Measurements from ENCODE around the gene RHOU.
"Not testable (repeated sequence)": the region's sequence is repeated elsewhere in the genome, so short reads cannot be mapped to it uniquely, and the experiment has no call there.

The RHOU gene

GRCh38 chr1:228772516-228773212 lies 37.4 kb downstream of the RHOU start:
- no CpG with 5 or more reads among the region's 4 CpGs for WGBS (ENCODE audit: insufficient coverage, insufficient read length)
- H3K27ac ChIP-seq (ENCODE audit: low read length): no peak overlapping the region
- no peaks in the 10 kb centered on the region for H3K36me3 ChIP-seq (ENCODE audit: control insufficient read depth, insufficient read depth, low read length)
- H3K4me3 ChIP-seq (ENCODE audit: low read length): no peak overlapping the region
- H3K4me1 ChIP-seq (ENCODE audit: control insufficient read depth, insufficient read depth, low read length): no peaks in the 10 kb centered on the region
- DNase-seq (ENCODE audit: low read depth, low spot score): no peak
- no peaks in the 10 kb centered on the region for H3K27me3 ChIP-seq (ENCODE audit: control insufficient read depth, insufficient read depth, low read length)
- H3K9me3 ChIP-seq (ENCODE audit: control insufficient read depth, insufficient read depth, low read length): no peaks in the 10 kb centered on the region

GRCh38 chr1:228775946-228776345 lies 40.7 kb downstream of the RHOU start:
- H3K4me3 ChIP-seq (ENCODE audit: low read length): not testable (repeated sequence)
- no CpG with 5 or more reads among the region's 9 CpGs for WGBS (ENCODE audit: insufficient coverage, insufficient read length)

DNA sequence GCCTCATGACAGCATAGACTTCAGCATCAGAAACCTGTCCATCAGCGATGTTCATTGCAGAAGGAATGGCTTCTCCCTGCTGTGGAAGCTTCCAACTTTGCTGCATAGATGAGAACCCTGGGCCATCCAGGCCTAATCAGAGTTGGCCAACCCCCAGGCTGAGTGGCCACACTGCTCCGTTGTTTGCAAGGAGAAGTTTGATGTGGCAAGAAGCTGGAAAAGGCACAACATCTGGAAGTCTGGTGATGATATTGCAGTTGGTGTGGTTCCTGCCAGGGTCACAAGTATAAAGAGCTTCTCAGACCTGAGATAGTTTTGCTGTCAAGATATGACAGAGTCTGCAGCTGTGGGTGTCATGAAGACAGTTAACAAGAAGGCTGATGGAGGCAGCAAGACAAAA lies 41.2 kb downstream of the RHOU start:
- H3K4me3 ChIP-seq (ENCODE audit: low read length): no peak overlapping the region
- WGBS (ENCODE audit: insufficient coverage, insufficient read length): no CpG with 5 or more reads among the region's 2 CpGs
- no peak overlapping the region for H3K27ac ChIP-seq (ENCODE audit: low read length)
- no peak for DNase-seq (ENCODE audit: low read depth, low spot score)
- no peaks in the 10 kb centered on the region for H3K27me3 ChIP-seq (ENCODE audit: control insufficient read depth, insufficient read depth, low read length)
- H3K36me3 ChIP-seq (ENCODE audit: control insufficient read depth, insufficient read depth, low read length): no peaks in the 10 kb centered on the region
- no peaks in the 10 kb centered on the region for H3K9me3 ChIP-seq (ENCODE audit: control insufficient read depth, insufficient read depth, low read length)
- no peaks in the 10 kb centered on the region for H3K4me1 ChIP-seq (ENCODE audit: control insufficient read depth, insufficient read depth, low read length)

More at GRCh38 chr1:228775946-228776345, 40.7 kb downstream of the RHOU start:
- DNase-seq (ENCODE audit: low read depth, low spot score); H3K9me3 ChIP-seq (ENCODE audit: control insufficient read depth, insufficient read depth, low read length); H3K27me3 ChIP-seq (ENCODE audit: control insufficient read depth, insufficient read depth, low read length); H3K27ac ChIP-seq (ENCODE audit: low read length); H3K4me1 ChIP-seq (ENCODE audit: control insufficient read depth, insufficient read depth, low read length); H3K36me3 ChIP-seq (ENCODE audit: control insufficient read depth, insufficient read depth, low read length): not testable (repeated sequence)

DNA sequence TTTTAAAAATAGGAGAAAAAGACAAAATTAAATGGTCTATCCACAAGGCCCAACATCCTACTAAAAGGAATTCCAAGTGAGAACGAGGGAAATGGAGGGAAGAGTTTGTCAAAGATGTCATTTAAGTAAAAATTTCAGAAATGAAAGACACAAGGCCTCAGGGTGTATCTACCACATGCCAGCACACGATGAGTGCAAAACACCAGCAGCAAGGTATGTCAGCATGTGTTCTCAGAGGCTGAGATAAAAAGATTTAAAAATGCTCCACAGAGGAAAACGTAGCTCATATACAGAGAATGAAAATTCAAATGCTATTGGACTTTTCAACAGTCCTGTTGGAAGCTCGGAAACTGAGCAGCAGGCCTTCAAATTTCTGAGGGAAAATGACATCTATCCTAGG lies 42.0 kb downstream of the RHOU start:
- no peaks in the 10 kb centered on the region for H3K36me3 ChIP-seq (ENCODE audit: control insufficient read depth, insufficient read depth, low read length)
- WGBS (ENCODE audit: insufficient coverage, insufficient read length): no CpG with 5 or more reads among the region's 4 CpGs
- no peaks in the 10 kb centered on the region for H3K9me3 ChIP-seq (ENCODE audit: control insufficient read depth, insufficient read depth, low read length)
- no peak overlapping the region for H3K27ac ChIP-seq (ENCODE audit: low read length)
- DNase-seq (ENCODE audit: low read depth, low spot score): no peak
- no peaks in the 10 kb centered on the region for H3K27me3 ChIP-seq (ENCODE audit: control insufficient read depth, insufficient read depth, low read length)
- no peaks in the 10 kb centered on the region for H3K4me1 ChIP-seq (ENCODE audit: control insufficient read depth, insufficient read depth, low read length)
- no peak overlapping the region for H3K4me3 ChIP-seq (ENCODE audit: low read length)

- H3K9me3 ChIP-seq (ENCODE audit: control insufficient read depth, insufficient read depth, low read length): no peaks in the 10 kb centered on the region
- H3K27ac ChIP-seq (ENCODE audit: low read length): no peak overlapping the region
- no peak for DNase-seq (ENCODE audit: low read depth, low spot score)
- no CpG with 5 or more reads among the region's 1 CpG for WGBS (ENCODE audit: insufficient coverage, insufficient read length)
- no peak overlapping the region for H3K4me3 ChIP-seq (ENCODE audit: low read length)
- no peaks in the 10 kb centered on the region for H3K4me1 ChIP-seq (ENCODE audit: control insufficient read depth, insufficient read depth, low read length)
- H3K27me3 ChIP-seq (ENCODE audit: control insufficient read depth, insufficient read depth, low read length): no peaks in the 10 kb centered on the region
- H3K36me3 ChIP-seq (ENCODE audit: control insufficient read depth, insufficient read depth, low read length): no peaks in the 10 kb centered on the region
Observed at GRCh38 chr1:228778026-228778425, 42.7 kb downstream of the RHOU start.

DNA sequence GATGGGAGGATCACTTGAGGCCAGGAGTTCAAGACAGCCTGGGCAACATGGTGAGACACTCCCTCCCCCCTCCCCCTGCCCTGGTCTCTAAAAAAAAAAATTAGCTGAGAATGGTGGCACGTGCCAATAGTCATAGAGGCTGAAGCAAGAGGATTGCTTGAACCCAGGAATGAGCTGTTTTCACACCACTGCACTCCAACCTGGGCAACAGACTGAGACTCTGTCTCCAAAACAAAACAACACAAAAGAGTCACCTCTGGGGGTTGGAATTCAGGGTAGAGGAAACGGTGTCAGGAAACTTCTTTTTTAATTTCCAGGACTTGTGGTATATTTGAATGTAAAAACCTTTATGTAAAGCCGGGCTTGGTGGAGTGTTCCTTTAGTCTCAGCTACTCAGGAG lies 43.2 kb downstream of the RHOU start:
- Histone ChIP-seq H3K27ac (ENCODE audit: low read length) (no peak overlapping the region), H3K4me1 (ENCODE audit: control insufficient read depth, insufficient read depth, low read length) (no peaks in the 10 kb centered on the region), H3K27me3 (ENCODE audit: control insufficient read depth, insufficient read depth, low read length) (no peaks in the 10 kb centered on the region), H3K4me3 (ENCODE audit: low read length) (no peak overlapping the region), H3K9me3 (ENCODE audit: control insufficient read depth, insufficient read depth, low read length) (no peaks in the 10 kb centered on the region), H3K36me3 (ENCODE audit: control insufficient read depth, insufficient read depth, low read length) (no peaks in the 10 kb centered on the region)
- WGBS (ENCODE audit: insufficient coverage, insufficient read length): no CpG with 5 or more reads among the region's 3 CpGs
- DNase-seq (ENCODE audit: low read depth, low spot score): no peak

DNA sequence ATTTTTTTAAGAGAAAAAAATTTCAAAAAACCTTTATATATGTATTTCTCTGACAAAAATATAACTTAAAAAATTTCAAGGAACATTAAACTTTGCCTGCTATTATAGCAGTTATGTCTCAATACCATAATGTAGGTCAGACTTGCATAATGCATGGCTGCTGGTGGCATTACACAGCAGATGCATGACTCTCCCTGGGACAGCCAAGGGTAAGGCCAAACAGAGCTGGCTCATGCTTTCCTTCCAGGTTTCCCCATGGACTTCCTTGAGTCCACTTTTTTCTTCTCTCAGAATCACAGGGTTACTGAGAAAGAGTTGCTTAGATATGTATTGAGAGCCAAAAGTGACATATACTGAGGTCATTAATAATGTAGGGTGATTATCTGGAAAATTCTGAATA lies 43.7 kb downstream of the RHOU start:
- Histone ChIP-seq H3K27ac (ENCODE audit: low read length) (no peak overlapping the region), H3K36me3 (ENCODE audit: control insufficient read depth, insufficient read depth, low read length) (no peaks in the 10 kb centered on the region), H3K4me1 (ENCODE audit: control insufficient read depth, insufficient read depth, low read length) (no peaks in the 10 kb centered on the region), H3K4me3 (ENCODE audit: low read length) (no peak overlapping the region), H3K27me3 (ENCODE audit: control insufficient read depth, insufficient read depth, low read length) (no peaks in the 10 kb centered on the region), H3K9me3 (ENCODE audit: control insufficient read depth, insufficient read depth, low read length) (no peaks in the 10 kb centered on the region)
- no peak for DNase-seq (ENCODE audit: low read depth, low spot score)

DNA sequence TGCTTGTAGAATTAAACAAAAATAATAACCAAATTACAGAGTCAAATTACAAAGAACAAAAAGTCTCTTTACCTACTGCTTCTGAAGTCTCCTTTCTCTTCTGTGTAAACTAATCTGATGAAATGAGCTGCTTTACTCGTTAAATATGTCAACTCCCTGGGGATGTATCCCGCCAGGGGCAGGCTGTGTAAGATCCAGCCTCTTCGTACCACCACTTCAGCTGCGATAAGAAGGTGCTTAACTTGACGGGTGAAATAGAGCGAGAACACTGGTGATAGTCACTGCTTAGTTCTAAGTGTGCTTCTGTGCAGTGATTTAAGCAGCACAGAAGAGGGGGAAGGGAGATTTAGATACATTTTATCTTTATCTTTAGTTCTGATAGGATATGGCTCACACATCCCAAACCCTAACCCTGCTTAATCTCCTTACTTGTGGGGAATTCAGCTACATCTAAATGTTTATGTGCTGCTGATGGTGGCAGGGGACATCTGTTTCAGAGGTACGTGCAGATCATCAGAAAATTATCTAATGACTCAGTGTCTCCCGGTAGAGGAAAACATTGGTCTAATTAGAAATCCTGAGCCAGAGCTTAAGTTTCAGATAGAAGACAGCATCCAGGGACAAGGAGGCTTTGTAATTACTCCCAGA lies 46.0 kb downstream of the RHOU start:
- H3K4me1 ChIP-seq (ENCODE audit: control insufficient read depth, insufficient read depth, low read length): no peaks in the 10 kb centered on the region
- DNase-seq (ENCODE audit: low read depth, low spot score): no peak
- no peak overlapping the region for H3K4me3 ChIP-seq (ENCODE audit: low read length)
- no peak overlapping the region for H3K27ac ChIP-seq (ENCODE audit: low read length)
- H3K9me3 ChIP-seq (ENCODE audit: control insufficient read depth, insufficient read depth, low read length): no peaks in the 10 kb centered on the region
- no peaks in the 10 kb centered on the region for H3K36me3 ChIP-seq (ENCODE audit: control insufficient read depth, insufficient read depth, low read length)
- H3K27me3 ChIP-seq (ENCODE audit: control insufficient read depth, insufficient read depth, low read length): no peaks in the 10 kb centered on the region
- no CpG with 5 or more reads among the region's 8 CpGs for WGBS (ENCODE audit: insufficient coverage, insufficient read length)

- Histone ChIP-seq H3K9me3 (ENCODE audit: control insufficient read depth, insufficient read depth, low read length) (no peaks in the 10 kb centered on the region), H3K27me3 (ENCODE audit: control insufficient read depth, insufficient read depth, low read length) (no peaks in the 10 kb centered on the region), H3K27ac (ENCODE audit: low read length) (no peak overlapping the region), H3K4me3 (ENCODE audit: low read length) (no peak overlapping the region), H3K36me3 (ENCODE audit: control insufficient read depth, insufficient read depth, low read length) (no peaks in the 10 kb centered on the region), H3K4me1 (ENCODE audit: control insufficient read depth, insufficient read depth, low read length) (no peaks in the 10 kb centered on the region)
- 100% methylated on average over 1 of the region's 10 CpGs for WGBS (ENCODE audit: insufficient coverage, insufficient read length)
- no peak for DNase-seq (ENCODE audit: low read depth, low spot score)
Observed at GRCh38 chr1:228781809-228782661, 46.8 kb downstream of the RHOU start.

DNA sequence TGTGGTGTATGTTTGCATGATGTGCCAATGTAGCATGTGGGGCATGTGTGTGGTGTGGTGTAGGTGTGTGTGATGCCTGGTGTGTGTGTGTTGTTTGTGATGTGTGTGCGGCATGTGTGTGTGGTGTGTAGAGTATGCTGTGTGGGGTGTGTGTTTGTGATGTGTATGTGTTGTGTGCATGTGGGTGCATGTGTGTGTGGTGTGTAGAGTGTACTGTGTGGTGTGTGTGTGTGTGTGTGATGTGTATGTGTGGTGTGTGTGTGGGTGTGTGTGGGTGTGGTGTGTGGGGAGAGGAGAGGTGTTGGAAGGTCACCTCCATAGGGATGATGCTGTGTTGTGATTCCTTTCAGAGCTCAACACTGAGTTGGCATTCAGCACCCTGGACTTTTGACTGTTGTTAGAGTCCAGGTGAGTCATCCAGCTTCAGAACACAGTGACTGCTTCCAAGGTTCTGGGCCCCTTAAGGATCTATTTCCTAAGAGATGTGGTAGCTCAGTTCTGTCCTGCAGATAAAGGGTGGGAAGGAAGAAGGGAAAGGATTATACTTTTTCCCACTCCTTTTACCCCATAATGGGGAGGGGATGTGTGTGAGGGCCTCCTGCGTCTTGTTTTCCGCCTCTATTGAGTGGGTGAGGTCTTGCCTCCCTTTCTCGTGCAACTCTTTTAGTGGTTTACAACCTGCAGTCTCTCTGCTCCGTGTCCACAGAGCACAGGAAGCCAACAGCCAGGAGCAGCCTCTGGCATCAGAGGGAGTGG lies 47.6 kb downstream of the RHOU start:
- no peak overlapping the region for H3K4me3 ChIP-seq (ENCODE audit: low read length)
- no peak overlapping the region for H3K27ac ChIP-seq (ENCODE audit: low read length)
- DNase-seq (ENCODE audit: low read depth, low spot score): no peak
- no peaks in the 10 kb centered on the region for H3K4me1 ChIP-seq (ENCODE audit: control insufficient read depth, insufficient read depth, low read length)
- H3K27me3 ChIP-seq (ENCODE audit: control insufficient read depth, insufficient read depth, low read length): no peaks in the 10 kb centered on the region
- 100% methylated on average over 1 of the region's 5 CpGs for WGBS (ENCODE audit: insufficient coverage, insufficient read length)
- no peaks in the 10 kb centered on the region for H3K9me3 ChIP-seq (ENCODE audit: control insufficient read depth, insufficient read depth, low read length)
- H3K36me3 ChIP-seq (ENCODE audit: control insufficient read depth, insufficient read depth, low read length): no peaks in the 10 kb centered on the region
